PC-3 (cell line): ENCODE data around the gene METAP1D. TPM values are rescaled to one million over a fixed set of nuclear protein-coding genes. Genes with fewer than 3 reads are reported as not detected.

Experiments used
- ATAC-seq: fragments of 200-7000 bp; cut with Tn5 transposase; 2 replicates; pipeline ENCODE4 v1.9.1; 2020; ENCODE audit warnings: mild to moderate bottlenecking, moderate library complexity
- BruUV-seq: library from RNA; stranded (reverse); fragments of 400-500 nt; replicated peaks from 2 replicates; lab custom pipeline; 2021; lab: Mats Ljungman, UMichigan
- CTCF ChIA-PET: fragments of 300-600 bp; sonication (Branson Sonifier 250); formaldehyde crosslinking; loops from one replicate; lab custom pipeline; 2022; ENCODE audit warnings: antibody characterized with exemption; lab: Charles Lee
- POLR2A ChIA-PET: fragments of 300-600 bp; sonication (Branson Sonifier 250); formaldehyde crosslinking; loops from one replicate; lab custom pipeline; 2022; ENCODE audit warnings: antibody characterized with exemption; ENCODE audit not compliant: unreplicated experiment; lab: Charles Lee
- DNase-seq: peaks from one replicate; pipeline ENCODE4 v3.0.0-alpha.2; 2015
- H2AFZ ChIP-seq: fragments of 300-600 bp; sonication (generic); 2 replicates; pipeline ENCODE4 v1.6.0; 2016; ENCODE audit warnings: antibody characterized with exemption, low read length
- H3F3A ChIP-seq: fragments of 300-600 bp; sonication (generic); one replicate; pipeline ENCODE4 v1.6.0; 2017; ENCODE audit warnings: antibody characterized with exemption, low read length, control low read depth, mild to moderate bottlenecking; ENCODE audit not compliant: unreplicated experiment
- H3K27ac ChIP-seq: fragments of 300-600 bp; sonication (generic); 2 replicates; pipeline ENCODE4 v1.5.1; 2016; ENCODE audit warnings: mild to moderate bottlenecking, low read length
- H3K27me3 ChIP-seq: fragments of 300-600 bp; sonication (generic); 2 replicates; pipeline ENCODE4 v1.6.1; 2016; ENCODE audit warnings: low read length, mixed read lengths
- H3K36me3 ChIP-seq: fragments of 300-600 bp; sonication (generic); 2 replicates; pipeline ENCODE4 v1.6.1; 2016; ENCODE audit warnings: low read depth, mixed run types, low read length, mixed read lengths
- H3K4me1 ChIP-seq: fragments of 300-600 bp; sonication (generic); 2 replicates; pipeline ENCODE4 v1.5.1; 2016; ENCODE audit warnings: low read length; ENCODE audit not compliant: insufficient read depth
- H3K4me2 ChIP-seq: fragments of 300-600 bp; sonication (generic); 2 replicates; pipeline ENCODE4 v1.6.0; 2016; ENCODE audit warnings: low read length
- H3K4me3 ChIP-seq: fragments of 300-600 bp; sonication (generic); 2 replicates; pipeline ENCODE4 v1.5.1; 2016; ENCODE audit warnings: mild to moderate bottlenecking, low read length, mixed read lengths
- H3K79me2 ChIP-seq: fragments of 300-600 bp; sonication (generic); 2 replicates; pipeline ENCODE4 v1.6.1; 2017; ENCODE audit warnings: low read length, mixed read lengths
- H3K9ac ChIP-seq: fragments of 300-600 bp; sonication (generic); 2 replicates; pipeline ENCODE4 v1.6.0; 2016; ENCODE audit warnings: mild to moderate bottlenecking, low read length
- H3K9me2 ChIP-seq: fragments of 300-600 bp; sonication (generic); replicated peaks from 2 replicates; pipeline ENCODE4 v1.6.1; 2016; ENCODE audit warnings: mixed run types, low read length, mixed read lengths
- H3K9me3 ChIP-seq: fragments of 300-600 bp; sonication (generic); 2 replicates; pipeline ENCODE4 v1.6.1; 2016; ENCODE audit warnings: low read length, mixed read lengths
- H4K20me1 ChIP-seq: fragments of 300-600 bp; sonication (generic); 2 replicates; pipeline ENCODE4 v1.6.1; 2016; ENCODE audit warnings: low read length, mixed read lengths
- CTCF ChIP-seq: fragments of 300-600 bp; sonication (generic); conservative IDR thresholded peaks from 2 replicates; pipeline ENCODE4 v1.5.1; 2017; ENCODE audit warnings: antibody characterized with exemption, low read depth, mild to moderate bottlenecking, low read length
- EZH2 ChIP-seq: fragments of 300-600 bp; sonication (generic); IDR thresholded peaks from one replicate; pipeline ENCODE4 v1.6.1; 2017; ENCODE audit warnings: antibody characterized with exemption, mild to moderate bottlenecking, low read length; ENCODE audit not compliant: unreplicated experiment
- EZH2phosphoT487 ChIP-seq: fragments of 300-600 bp; sonication (generic); IDR thresholded peaks from 2 replicates; pipeline ENCODE4 v1.6.1; 2018; ENCODE audit warnings: mild to moderate bottlenecking, antibody characterized with exemption, low read length, borderline replicate concordance
- intact Hi-C: fragments of 100-400 bp; cut with micrococcal nuclease; formaldehyde crosslinking; loops from 2 replicates; pipeline ENCODE4 v1.9.0; 2023
- total RNA-seq: library from RNA; depleted of rRNA; stranded (reverse); fragments of >200 nt; gene quantifications from 2 replicates; pipeline ENCODE4 v1.2.3, GENCODE V29; 2014

The METAP1D gene
- total RNA-seq, 1 experiment from 2014 or later = 12.0 TPM

DNA sequence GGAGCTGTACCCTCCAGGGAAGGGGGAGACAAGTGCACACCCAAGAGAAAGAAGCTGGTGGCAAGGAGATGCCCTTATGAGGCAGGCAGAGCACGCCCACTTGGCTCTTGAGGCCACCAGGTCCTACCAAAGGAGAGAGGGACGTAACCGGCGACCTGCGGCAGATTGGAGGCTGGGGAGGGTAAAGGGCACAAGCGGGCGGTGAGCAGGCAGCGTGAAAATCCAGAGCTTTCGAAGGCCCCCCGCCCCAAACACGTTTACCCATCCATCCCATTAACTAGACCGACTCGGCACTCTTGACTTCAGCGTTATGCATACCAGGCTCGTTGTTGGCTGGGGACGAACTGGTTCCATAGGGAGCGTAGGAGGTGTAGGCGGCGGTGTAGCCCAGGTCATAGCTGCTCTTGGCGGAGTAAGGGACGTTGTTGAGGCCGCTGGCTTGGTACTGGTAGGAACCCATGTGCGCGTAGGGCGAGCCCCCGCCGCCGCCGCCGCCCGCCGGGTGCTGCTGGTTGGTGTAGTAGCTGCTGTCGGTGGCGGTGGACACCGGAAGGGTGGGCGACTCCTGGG, 102.2 kb downstream of the METAP1D start:
- no peak for TF ChIP-seq CTCF
- no peak for TF ChIP-seq EZH2phosphoT487
- no peak for TF ChIP-seq EZH2
- Histone ChIP-seq H3K79me2 (no peaks in the 10 kb centered on the region), H3K27ac (no peak overlapping the region), H3K9ac (no peak overlapping the region), H4K20me1 (no peaks in the 10 kb centered on the region), H3K27me3 (no peaks in the 10 kb centered on the region), H3F3A (peaks cover 6% of the 10 kb centered on the region), H2AFZ (peak overlapping the region; percentile 97), H3K4me3 (peak overlapping the region; percentile 78), H3K4me1 (peaks cover 35% of the 10 kb centered on the region), H3K9me3 (no peaks in the 10 kb centered on the region), H3K9me2 (no peaks in the 10 kb centered on the region), H3K36me3 (no peaks in the 10 kb centered on the region), H3K4me2 (peak overlapping the region; percentile 99)
- intact Hi-C loops = loop anchor here (2.0 to 5.0 kb wide), 3 partner anchors 145 to 530 kb away; partner anchors contain the start of gene HAT1
- POLR2A ChIA-PET = no interaction called here
- CTCF ChIA-PET = no interaction called here
- DNase-seq (no peak), ATAC-seq (no peak)
- BruUV-seq = TSS peak; percentile 45

GRCh38 chr2:172102391-172103359, 102.9 kb downstream of the METAP1D start, which contains the start of gene DLX2:
Gene DLX2, minus strand, starts transcription at chr2:172102900. Its CDS starts 362 bp downstream, at chr2:172102538.
- H3K9ac ChIP-seq = peak within 1 kb of the TSS; percentile 41
- BruUV-seq = no TSS peak
- TF ChIP-seq EZH2phosphoT487 = no peak
- TF ChIP-seq EZH2 = no peak
- TF ChIP-seq CTCF = no peak
- DNase-seq (peak; percentile 92), ATAC-seq (peak; percentile 50)
- no peaks in the 10 kb centered on the region for H3K9me2 ChIP-seq
- peaks cover 30% of the 10 kb centered on the region for H3K4me1 ChIP-seq
- H4K20me1 ChIP-seq = no peaks in the 10 kb centered on the region
- intact Hi-C loops = loop anchor here (1.0 to 5.0 kb wide), 6 partner anchors 146 to 530 kb away; partner anchors contain the start of gene HAT1
- no peak within 1 kb of the TSS for H3K27ac ChIP-seq
- peaks cover 6% of the 10 kb centered on the region for H3F3A ChIP-seq
- ChIA-PET POLR2A (no interaction called here), CTCF (interaction anchor here (0.7 kb wide), 1 partner anchor 70 kb away, joined by 3 read pairs; no protein-coding TSS in a partner anchor)
- H3K4me2 ChIP-seq = peak within 1 kb of the TSS; percentile 99
- peak within 1 kb of the TSS; percentile 97 for H2AFZ ChIP-seq
- H3K4me3 ChIP-seq = peak within 1 kb of the TSS; percentile 78
- no peaks in the 10 kb centered on the region for H3K27me3 ChIP-seq
- H3K36me3 ChIP-seq = no peaks in the 10 kb centered on the region
- no peaks in the 10 kb centered on the region for H3K9me3 ChIP-seq
- no peaks in the 10 kb centered on the region for H3K79me2 ChIP-seq
